GM19397 (cell line): ENCODE data around the gene NDEL1.

Experiments used
- ATAC-seq: cut with Tn5 transposase; IDR thresholded peaks from one replicate; pipeline ENCODE4 v1.9.1; 2021; ENCODE audit warnings: mild to moderate bottlenecking, moderate library complexity; ENCODE audit not compliant: unreplicated experiment

The NDEL1 gene

DNA sequence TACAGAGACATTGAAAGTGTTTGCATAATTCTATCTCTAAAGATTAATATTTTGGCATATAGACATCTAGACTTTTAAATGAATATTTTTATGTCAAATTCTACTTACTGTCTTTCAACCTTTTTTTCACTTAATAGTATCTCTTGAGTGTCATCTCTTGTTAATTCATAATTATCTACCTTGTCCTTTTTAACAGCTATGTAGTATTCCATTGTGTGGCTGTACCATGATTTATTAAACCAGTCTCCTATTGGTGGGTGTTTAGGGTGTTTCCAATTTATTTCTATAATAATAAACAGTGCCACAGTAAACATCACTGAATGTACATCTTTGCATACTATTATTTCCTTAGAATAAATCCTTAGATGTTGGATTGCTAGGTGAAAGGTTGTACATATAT, 21.7 kb upstream of the NDEL1 start:
- no peak for ATAC-seq

DNA sequence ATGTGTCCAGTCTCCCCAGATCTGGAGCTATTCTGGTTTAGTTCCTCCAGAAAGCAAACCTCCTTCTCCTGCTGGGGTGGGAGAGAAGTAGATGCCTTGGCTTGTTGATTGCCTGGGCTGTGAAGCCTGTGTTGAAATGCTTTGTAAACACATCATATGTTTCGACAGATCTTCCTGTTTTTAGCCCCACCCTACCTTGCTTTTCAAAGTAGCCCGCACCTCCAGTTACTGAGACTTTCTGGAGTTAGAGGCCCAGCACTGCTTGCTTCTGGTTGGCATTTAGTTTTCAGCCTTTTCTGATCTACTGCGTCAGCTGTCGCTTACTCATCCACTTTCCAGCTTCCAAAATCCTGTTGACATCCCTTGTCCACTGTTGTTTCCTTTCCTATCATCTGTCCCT, 17.9 kb upstream of the NDEL1 start:
- ATAC-seq = no peak

DNA sequence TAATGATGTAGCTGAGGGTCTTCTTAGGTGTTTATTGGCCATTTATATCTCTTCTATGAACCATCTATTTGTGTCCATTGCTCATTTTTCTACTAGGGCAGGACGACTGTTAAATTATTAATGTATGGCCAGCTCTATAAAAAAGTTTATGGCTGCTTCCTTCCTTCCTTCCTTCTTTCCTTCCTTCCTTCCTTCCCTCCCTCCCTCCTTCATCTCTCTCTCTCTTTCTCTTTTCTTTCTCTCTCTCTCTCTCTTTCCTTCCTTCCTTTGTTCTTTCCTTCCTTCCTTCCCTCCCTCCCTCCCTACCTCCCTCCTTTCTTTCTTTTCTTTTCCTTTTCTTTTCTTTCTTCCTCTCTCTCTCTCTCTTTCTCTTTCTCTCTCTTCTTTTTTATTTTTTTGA, 17.2 kb upstream of the NDEL1 start:
- no peak for ATAC-seq

DNA sequence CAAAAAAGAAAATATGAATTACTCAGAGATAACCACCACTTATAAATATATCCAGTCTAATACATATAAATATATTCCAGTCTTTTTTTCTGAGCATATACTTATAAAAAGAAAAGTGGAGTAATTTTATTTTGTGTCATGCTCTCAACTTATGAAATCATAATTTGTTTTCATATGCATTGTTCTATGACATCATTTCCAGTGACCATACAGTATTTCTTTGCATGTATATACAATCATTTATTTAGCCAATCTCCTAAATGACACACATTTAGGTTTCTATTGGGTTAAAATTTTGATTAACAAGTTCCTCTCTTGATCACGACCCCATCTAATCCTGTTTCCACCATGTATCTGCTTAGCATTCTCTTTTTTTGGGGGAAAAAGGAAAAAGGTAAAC, 16.4 kb upstream of the NDEL1 start:
- ATAC-seq = no peak

DNA sequence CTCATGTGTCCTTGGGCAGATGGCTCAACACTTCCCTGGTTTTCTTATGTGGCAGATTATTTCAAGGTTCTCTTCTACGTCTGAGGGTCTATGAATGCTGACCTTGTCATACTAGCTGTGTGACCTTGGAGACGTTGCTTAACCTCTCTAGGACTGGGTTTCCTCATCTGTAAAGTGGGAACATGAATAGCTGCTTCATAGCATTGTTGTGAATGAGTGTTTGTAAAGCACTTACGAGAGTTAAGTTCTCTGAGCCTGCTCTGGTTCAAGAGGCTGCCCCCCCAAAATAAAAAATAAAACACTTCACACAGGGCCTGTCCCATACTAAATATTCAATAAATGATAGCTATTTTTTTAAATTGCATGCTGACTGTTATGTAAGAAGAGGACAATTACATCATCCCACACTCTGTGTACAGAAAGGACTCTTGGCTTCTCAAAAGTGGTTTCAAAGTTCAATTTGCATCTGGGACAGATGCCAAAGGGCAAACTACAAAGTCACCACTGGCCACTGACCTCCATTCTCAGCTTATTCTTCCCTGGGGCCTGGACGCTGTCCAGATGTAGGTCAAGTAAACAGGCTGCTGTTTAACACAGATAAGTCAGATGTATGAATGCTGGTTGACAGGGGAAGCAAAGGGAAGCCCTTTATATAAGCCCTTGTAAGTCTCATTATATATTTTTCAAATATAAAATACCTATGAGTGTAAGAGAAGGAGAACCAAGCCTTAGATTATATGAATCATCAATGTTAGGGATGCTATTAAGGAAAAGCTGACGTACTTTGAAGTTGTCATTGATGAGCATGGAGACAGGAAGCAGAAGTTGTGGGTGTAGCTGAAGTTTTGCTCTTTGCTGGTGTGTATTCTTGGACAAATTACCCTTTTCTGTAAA, 15.4 kb upstream of the NDEL1 start:
- ATAC-seq = no peak

DNA sequence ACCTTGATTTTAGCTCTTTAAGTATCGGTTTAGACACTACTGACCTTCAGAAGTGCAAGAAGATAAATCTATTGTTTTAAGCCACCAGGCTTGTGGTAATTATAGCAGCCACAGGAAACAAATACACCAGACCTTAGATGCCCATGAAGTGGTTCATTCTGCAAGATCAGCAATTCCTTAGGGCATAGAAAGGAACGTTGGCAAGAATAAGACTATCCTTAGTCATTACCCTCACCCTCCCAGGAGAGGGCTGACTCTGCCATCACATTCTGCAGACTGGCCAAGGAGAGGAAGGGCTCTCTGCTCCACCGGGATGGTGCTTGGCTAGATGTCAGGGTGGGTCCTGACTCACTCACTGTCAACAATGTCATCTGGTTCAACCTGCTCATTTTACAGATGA, 14.1 kb upstream of the NDEL1 start:
- ATAC-seq = no peak

DNA sequence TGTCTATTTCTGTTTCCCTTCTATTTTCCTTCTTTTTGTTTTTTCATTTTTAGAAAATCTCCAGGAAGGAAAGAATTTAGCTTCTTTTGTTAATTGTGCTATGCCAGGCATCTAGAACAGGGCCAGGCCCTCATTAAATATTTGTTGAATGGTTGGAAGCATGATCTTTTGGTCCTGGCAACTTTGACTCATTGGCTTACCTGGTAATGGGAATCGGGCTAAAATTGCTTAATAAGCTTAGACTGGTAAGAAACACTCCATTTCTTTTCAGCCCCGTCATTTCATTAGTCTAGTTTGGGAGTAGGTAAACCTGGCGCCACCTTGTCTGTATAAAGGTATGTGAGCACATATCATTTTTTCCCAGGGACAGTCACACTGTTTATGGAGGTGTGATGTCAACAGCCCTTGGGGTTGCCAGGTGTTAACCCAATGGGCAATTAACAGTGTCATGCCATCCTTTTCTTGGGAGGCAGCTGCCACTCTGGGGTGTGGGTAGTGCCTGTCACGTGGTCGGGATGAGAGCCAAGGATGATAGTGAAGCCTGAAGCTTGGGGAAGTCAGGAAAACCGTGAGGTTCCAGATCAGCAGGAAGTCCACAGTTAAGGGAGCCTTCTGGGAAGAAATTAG, 9.5 kb upstream of the NDEL1 start:
- no peak for ATAC-seq

DNA sequence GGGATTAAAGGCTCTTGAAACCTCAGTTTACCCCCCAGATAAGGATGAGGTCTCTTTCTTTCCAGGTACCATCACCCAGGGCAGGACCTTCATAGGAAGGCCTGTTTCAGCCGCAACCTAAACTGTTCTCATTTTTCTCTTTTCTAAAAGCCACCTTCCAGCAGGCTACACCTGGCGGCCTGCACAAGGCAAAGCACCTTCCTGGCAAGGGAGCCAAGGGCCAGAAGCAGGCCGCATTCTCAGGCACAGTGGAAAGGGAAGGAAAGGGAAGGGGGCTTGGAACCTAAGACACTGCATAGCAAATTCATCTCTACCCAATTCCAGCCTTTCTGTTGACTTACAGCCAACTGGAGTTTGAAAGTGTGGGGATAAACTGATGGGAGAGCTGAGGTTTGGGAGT, 8.9 kb upstream of the NDEL1 start:
- no peak for ATAC-seq

DNA sequence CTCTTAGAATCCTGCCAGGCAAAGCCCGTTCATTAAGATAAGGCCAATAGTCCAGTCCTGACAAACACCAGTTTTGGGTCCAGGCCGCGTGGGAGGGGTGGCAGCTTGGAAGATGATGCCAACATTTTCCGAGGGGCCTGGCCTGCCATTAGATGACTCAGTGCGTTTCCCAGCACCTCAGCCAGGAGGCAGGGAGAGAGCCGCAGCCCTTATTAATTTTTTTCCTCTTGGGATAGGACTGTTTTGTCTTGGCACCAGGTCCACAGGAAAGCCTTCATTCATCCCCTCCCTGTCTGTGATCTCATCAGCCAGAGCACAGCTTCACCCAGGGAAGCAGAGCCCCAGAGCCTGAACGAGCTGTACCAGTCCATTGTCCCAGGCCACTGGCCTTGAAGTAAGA, 4.7 kb upstream of the NDEL1 start:
- ATAC-seq = no peak

DNA sequence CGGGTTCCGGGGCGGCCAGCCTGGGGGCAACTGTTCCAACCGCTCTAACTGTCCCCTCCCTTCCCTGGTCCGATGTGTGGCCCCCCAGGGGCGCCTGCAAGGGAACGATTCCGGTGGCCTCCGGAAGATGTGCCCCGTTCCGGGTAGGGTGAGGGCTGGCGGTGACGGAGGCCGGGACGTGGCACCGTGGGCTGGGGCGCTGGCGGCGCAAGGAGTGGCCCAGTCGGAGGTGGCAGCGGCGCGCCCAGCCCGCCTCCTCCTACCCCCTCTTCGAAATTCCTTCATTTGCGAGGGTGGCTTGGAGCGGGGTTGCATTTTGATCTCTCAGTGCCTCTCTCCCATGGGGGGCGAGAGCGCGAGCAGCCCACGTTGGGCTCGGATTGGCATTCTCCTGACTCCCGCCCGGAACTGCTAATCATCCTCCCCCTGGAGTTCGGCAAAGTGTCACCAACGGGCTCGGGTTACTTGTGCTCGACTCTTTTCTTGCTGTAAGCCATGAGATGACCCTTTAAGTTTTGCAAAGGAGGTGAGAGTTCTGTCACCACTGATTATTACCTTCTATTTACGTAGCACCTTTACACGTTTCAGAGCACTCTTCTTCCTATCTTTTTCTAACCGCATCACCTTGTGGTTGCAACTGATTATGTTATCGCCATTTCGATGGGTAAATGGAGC, 622 bp downstream of the NDEL1 start:
- peak; percentile 54 for ATAC-seq

DNA sequence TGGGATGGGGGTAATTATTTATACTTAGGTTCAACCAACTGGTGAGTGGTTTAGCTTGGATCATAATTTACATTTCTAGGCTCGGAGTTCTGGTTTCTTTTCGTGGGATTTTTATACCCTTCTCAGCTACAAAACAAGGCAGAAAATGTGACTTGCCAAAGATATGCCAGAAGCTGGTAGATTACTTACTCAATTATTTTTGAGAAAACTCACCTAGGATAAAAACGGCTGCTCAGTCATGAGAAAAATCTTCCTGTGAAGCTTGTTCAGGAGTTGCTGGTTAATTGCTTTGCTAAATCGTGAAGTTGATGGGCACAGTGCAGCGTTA, 1.1 kb downstream of the NDEL1 start:
- no peak for ATAC-seq

DNA sequence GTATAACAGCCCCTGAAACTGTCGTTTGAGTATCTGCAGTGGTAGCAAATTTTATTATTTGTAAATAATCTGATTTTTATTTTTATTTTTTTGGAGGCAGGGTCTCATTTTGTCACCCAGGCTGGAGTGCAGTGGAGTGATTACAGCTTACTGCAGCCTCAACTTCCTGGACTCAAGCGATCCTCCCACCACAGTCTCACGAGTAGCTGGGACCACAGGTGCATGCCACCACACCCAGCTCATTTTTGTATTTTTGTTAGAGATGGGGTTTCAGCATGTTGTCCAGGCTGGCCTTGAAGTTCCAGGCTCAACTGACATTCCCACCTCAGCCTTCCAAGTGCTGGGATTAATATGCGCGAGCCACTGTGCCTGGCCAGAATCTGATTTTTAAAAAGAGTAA, 2.8 kb downstream of the NDEL1 start:
- ATAC-seq = no peak

DNA sequence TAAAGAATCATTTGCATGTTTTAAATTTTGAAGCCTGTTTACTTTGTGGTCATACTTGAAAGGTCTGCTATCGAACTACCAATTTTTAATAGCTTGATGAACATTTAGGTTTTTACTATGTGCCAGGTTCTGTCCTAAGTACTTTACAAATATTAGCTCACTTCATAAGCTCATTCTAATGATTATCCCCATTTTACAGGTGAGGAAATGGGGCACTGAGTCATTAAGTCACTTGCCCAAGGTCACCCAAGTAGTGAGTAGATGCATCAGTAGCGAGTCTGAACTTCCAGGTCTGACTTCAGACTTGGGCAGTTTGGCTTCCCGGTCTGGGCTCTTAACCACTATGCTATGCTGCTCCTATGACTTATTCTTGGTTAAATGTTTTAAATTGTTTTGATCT, 4.0 kb downstream of the NDEL1 start:
- ATAC-seq = no peak

DNA sequence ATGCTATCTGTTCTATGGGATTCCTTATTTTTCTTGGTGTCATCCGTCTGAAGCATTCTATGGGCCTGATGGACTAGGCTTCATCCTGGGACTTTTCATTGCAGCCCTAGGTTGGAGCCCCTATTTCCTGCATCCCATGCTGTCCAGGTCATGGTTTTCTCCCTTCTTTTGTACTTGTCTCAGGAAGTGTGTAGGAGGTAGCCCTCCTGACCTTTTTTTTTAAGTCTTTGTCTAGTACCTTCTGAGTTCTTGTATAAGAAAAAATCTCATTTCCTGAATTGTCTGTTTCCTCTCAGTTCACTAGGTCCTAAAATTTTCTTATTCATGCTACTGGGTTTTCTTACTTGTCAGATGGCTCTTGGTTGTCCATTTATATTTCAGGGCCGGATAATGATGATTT, 6.0 kb downstream of the NDEL1 start:
- ATAC-seq = no peak

DNA sequence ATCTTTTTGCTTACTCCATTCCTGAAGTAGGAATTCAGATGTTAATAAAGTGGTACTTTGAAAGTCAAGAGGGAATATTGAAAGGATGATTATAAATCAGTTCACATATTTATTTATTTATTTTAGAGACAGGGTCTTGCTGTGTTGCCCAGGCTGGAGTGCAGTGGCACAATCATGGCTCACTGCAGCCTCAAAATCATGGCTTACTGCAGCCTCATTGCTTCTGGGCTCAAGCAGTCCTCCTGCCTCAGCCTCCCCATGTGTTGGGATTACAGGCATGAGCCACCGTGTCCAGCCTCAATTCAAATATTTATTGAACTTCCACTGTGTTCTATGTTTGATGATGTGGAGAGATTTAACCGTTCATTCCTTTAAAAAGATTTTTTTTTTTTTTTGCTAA, 6.6 kb downstream of the NDEL1 start:
- ATAC-seq = no peak

DNA sequence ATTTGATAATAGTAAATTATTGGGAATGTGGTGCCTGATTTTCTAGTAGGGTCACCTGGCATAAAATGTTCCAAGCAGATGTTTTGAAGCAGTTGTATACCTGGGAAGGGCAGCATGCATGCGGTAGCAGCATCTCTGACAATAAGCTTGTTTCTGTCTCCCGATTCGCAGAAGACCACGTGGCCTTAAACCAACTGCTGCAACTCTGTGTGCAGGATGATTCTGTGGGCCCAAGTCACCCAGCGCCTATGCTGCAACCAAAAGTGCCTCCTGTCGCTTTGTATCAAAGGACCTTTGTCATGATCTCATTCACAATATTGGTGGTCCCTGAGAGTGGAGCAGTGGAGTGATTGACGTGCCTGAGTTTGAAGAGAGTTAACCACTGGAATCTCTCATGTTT, 8.1 kb downstream of the NDEL1 start:
- ATAC-seq = no peak

DNA sequence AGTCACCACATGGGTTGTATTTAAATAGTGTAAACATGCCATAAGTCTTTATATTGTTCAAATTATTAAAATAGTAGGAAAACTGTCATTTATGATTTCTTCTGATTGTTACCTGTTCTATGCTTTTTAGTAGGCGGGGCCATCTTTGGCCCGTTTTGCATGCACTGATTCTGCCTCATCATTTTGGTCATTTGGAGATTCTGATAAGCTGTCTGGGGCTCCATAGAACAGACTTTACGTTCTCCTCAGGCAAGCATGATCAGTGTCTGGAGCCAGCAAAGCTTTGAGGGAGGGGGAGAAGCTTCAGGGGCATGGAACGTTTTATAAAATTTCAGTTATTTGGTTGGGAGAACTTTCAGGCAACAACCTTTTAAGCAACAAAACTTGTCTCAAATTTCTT, 8.8 kb downstream of the NDEL1 start:
- no peak for ATAC-seq

DNA sequence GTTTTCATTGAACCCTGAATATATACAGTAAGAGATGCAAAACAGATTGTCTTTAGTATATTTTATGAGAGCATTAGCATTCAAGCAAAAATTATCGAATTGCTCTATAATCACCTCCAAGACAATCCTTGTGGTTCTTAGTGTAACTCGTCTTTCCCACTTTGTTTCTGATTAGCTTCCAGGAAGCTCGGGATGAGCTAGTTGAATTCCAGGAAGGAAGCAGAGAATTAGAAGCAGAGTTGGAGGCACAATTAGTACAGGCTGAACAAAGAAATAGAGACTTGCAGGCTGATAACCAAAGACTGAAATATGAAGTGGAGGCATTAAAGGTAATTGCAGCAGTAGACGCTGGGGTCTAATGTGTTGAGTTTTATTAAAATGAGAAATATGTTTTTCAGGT, 9.9 kb downstream of the NDEL1 start:
- no peak for ATAC-seq

DNA sequence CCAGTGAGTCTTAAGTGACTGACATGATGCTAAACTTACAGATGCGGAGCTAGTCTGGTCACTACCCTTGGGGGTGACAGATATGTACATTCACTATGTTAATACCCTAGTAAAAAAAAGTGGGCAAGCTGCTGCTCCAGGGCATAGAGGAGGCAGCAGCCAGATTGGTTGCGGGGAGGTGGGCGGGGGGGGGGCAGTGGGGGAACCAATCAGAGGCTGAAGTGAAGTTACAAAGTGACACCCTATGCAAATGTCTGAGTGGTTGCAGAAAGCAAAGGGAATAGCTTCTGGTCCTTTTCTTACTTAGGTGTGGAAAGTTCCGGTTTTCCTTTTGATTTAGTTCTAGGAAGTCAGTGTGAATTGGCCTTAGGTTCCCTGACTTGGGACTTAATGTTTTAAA, 12.1 kb downstream of the NDEL1 start:
- ATAC-seq = no peak

DNA sequence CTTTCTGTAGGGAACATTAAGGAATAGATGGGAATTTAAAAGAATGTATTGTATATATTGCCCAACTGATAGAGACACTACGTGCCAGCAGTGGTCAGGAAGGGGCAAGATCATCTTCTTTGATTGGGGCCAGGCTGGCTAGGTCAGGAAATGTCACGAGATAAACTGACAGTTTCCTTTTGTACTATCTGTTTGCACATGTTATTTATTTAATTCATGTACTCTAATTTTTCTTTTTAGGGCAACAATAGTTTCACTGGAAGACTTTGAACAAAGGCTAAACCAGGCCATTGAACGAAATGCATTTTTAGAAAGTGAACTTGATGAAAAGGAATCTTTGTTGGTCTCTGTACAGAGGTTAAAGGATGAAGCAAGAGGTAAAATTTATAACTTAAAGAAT, 12.6 kb downstream of the NDEL1 start:
- no peak for ATAC-seq

DNA sequence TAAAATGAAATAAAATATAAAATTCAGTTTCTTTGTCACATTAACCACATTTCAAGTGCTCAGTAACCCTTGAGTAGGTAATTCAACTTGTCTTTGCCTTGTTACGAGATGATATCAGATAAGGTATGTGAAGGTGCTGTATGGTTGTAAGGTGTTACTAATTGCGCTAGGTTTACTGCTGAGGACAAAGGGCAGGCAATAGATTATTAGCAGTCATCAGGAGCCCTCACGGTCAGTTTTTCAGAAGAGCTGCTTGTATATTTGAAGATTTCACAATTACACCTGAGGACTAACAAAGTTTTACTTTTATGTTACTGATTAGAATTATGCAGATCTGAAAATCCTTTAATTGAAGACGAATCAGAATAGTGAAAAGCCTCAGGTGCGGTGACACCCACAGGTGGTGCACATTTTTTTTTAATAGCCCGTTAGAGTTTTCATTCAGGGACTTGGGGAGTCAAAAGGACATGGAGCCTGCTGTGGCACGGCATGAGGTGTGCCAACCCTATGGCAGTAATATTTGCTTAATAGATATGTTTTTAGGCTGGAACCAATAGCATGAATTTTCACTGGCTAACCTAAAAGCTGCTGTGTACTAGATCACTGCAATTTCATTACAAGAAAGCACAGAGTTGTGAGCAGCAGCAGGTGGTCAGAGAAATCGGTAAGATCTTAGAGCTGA, 16.4 kb downstream of the NDEL1 start:
- no peak for ATAC-seq

DNA sequence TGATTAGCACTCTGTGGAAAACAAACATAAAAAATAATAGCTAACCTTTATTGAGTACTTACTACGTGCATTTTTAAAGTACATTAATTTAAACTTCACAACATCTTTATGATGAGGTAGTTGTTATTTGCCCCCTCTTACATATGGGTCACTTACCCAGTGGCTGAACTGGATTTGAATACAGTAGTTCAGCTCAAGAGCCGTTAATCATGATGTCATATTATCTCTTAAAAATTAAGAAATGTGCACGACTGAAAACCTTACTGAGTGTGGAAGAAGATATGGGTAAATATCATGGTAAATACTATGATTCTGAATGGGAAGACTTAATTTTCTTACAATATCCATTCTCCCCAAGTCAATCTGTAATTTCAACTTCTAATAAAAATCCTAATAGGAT, 17.6 kb downstream of the NDEL1 start:
- no peak for ATAC-seq
